GM19468 (cell line): Measurements from ENCODE around the gene WNT4.

Source experiments
- ATAC-seq: cut with Tn5 transposase; IDR thresholded peaks from one replicate; pipeline ENCODE4 v1.9.1; 2021; ENCODE audit warnings: mild to moderate bottlenecking, moderate library complexity, moderate number of reproducible peaks; ENCODE audit not compliant: unreplicated experiment; ENCODE audit errors: extremely low read depth

WNT4 gene

DNA sequence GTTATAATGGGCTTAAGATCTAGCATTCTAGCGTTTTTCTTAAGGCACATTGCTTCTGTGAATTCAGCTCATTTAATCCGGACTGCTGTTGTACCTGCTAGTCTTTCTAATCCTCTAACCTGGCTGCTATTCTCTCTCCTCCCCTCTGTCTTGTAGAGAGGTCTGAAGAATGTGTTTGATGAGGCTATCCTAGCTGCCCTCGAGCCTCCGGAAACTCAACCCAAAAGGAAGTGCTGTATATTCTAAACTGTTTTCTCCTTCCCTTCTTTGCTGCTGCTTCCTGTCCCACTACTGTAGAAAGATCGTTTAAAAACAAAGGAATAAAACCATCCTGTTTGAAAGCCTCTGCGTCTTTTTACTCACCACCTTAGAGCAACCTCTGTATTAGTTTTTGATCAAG is 53.1 kb downstream of the WNT4 start:
- ATAC-seq, result no peak

DNA sequence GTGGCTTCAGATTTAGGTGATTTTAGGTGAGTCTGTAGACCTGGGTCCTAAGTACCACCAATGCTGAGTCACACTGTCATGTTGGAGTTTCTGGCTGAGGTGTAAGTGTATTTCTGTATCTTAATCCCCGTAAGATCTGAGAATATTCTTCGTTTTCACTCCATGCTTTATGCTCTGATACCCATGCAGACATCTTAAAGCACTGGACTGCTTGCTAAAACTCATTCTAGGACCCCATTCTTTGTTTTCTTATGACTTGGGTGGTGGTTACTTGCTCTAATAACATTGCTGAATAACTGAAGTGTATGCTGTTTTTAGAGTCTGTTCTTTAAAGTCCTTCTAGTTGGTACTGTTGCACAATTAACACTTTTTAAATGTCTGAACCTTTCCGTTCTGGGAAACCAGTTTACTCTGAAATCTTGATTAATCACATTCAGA is 53.7 kb downstream of the WNT4 start:
- ATAC-seq, result no peak

DNA sequence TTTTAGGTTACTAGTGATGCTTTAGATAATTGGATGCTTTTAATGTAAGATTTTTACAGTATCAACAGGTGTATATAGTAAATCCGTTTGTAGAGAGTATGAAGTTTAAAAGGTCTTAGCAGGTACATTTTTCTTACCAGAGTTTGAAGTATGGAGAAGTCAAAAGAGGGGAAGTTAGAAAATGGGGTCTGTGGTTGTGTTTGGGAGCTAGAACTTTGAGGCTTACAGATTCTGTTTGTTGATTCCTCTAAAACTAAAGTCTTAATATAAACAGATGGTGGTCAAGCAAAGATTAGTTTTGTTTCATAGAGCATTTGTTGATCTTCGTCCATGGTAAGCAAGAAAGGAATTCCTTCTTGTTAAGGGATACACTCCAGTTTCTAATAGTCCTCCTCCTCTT is 54.6 kb downstream of the WNT4 start:
- no peak for ATAC-seq

DNA sequence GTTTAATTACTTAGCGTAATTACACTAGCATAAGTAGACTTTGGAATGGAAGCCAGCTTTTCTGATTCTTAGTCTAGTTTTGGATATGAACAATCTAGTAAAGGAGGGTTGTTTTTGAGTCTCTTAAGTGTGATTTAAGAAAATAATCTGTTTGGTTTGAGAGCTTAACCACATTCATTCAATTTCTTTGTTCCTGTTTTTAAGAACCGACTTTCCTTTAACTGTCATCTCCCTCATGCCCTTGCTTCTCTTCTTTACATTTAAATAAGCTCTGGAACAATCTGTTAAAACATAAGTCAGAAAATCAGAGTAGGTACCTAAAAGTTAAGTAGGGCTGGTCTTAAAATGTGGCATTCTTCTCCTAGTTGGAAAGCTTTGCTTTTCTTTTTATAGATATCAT is 62.7 kb downstream of the WNT4 start:
- no peak for ATAC-seq

DNA sequence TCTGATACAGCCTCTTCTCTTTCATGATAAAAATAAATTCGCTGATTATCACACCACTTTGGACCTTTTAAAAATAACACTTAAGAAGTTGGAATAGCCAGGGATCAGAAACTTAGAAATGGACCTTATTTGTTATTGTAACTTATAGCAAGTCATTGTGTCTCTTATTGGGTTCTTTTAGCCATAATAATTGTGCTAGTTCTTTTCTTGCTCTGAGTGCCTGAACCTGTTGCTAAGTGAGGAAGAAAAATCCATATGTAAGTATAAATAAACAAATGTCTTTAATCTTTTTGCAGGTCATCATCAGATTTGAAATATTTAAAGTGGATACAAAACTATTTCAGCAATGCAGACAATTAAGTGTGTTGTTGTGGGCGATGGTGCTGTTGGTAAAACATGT is 64.8 kb downstream of the WNT4 start:
- no peak for ATAC-seq

DNA sequence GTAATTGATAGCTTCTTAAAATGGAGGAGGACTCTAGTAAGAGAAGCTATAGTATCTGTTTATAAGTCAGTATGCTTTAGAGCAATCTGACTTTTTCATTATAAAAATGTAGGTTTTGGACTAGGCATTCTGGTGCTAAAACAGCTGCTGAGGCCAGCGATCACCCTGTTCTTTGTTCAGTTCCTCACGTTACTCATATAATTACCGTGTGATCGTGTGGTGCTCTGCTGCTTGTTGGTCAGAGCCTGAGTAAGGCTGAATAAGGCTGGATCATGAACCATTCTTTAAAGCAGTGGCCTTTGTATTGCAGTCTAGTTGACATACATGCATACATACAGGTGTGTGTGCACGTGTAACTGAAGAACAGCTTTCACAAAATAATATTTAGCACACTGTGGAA is 65.2 kb downstream of the WNT4 start:
- ATAC-seq, result no peak

DNA sequence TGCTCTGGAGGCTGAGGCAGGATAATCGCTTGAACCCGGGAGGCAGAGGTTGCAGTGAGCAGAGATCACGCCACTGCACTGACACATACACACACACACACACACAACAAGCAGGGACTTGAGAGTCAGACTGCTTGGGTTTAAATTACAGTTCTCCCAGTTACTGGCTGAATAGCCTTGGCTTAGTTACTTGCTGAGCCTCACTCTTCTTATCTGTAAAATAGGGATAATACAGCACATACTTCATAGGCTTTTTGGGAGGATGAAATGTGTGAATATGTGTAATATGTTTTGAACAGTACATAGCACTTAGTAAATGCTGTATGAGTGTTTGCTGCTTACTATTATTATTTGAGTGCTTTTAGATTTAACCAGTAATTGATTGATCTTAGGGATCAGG is 66.6 kb downstream of the WNT4 start:
- ATAC-seq, result no peak

DNA sequence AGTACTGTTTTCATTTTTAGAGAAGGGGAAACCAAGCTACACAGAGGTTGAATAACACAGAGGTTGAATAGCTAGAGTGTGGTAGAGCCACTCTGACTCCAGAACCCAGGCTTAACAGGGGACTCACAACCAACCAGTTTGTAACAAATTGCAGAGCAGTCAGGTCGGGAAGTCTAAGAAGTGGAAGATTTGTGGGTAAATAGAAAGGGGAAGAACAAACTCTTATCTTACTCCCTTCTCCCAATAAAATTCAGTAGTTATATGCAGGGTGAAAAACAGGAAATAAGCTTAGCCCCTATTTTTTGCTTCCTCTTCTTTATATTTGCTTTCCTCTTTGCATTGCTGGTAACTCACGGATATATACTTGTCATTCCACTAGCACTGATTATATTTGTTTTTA is 67.2 kb downstream of the WNT4 start:
- ATAC-seq, result no peak

DNA sequence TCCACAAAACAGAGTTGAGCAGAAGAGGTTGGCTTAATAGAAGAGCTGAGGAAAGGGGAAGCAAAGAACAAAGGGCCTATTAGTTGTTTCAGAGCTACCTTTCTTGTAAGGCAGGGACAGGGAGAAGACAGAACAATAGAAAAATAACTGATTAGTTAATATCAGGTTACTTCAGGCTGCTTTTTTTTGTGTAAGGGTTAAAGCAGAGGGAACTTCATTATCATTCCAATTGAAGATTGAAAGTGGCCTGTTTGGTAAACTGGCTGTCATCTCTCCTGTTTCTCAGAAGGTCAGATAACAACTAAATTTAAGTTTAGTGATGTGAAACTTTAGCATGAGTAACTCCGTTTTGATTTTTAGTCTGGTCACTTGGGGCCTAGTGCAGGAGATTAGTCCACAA is 68.1 kb downstream of the WNT4 start:
- ATAC-seq, result no peak

DNA sequence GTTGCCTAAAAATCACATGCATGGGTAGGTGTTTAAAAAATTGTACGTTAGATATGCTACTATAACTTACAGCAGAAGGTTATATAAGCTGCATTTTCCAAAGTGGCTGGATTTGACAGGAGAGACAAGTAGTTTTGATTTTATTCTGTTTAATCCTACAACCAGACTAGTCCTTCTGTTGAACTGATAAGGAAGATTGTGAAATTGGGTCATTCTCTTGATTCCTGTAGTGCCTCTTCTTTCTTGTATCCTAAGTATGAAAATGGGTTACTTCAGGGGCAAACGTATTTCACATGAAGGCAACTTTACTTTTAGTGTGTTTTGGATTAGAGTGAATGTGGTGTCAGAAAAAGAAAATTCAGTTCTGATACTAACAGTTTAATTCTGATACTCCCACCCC is 71.4 kb downstream of the WNT4 start:
- no peak for ATAC-seq
